ENCODE data around the gene SPATA16.
"Not testable (repeated sequence)": the region's sequence is repeated elsewhere in the genome, so short reads cannot be mapped to it uniquely, and the experiment has no call there.

Gene SPATA16

DNA sequence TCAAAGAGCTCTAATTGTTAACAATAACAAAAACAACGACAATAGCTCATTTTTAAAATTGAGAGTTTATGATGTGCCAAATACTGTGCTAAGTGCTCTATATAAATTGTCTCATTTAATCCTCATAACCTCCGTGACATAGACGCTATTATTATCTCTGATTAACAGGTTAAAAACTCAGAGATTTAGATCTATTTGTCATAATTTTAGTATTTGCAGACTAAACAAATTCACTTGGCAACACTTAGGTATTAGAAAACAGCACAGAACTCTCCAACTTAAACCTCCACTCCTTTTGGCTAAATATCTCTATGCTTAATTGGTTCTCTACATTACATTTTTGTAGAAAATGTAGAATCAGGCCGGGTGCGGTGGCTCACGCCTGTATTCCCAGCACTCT is 136.4 kb downstream of the SPATA16 start:
- DNase-seq (ENCODE audit: low spot score) = no peak

DNA sequence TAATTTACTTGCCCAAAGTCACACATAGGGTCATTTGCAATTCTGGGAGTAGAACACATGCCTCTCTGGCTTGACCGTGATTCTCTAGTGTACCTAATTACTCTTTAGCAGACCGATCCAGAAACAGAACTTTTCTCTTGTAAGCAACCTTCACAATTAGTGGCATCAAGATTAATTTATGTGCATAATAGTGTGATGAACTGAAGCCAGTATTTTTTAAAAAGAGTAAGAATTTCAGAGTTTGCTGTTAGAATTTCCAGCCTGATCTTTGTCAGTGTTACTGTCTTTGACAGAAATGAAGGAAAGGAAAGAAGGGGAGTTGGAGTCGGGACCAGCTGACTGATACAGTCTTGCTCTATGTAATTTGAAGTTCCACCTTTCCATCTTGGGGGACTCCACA is 137.1 kb downstream of the SPATA16 start:
- DNase-seq (ENCODE audit: low spot score) = no peak

DNA sequence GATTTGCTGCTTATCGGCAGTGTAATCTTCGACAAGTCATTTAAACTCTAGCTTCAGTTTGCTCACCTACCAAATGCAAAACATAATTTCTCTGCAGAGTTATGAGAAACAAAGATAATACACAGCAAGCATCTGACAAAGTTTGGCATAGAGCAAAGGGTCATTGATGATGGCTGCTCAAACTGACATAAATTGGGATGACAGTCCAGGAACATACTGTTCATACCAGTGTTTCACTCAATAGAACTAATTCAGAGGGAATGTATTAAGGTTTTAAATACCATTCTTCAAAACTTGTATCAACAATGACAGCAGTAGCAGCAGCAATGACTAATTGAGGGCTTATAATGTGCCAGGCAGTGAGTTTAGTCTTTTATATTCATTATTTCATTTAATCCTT is 137.6 kb downstream of the SPATA16 start:
- DNase-seq (ENCODE audit: low spot score) = no peak

DNA sequence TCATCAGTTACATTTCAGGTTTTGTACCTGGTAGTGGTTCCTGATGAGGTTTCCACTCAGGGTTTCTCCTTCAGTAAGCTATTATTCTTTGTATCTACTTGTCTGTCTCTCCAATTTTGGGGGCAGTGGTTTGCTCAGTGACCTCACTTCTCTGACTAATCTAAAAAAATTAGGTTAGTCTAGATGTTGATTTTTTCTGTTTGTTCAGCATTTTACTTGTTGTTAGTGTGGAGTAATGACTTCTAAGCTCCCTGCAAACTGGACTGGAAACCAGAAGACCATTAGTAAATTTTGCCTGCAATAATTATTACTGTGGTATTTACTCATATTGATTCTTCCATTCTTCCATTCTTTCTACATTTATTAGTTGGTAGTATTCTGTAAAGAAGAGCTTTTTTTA is 139.4 kb downstream of the SPATA16 start:
- no peak for DNase-seq (ENCODE audit: low spot score)

DNA sequence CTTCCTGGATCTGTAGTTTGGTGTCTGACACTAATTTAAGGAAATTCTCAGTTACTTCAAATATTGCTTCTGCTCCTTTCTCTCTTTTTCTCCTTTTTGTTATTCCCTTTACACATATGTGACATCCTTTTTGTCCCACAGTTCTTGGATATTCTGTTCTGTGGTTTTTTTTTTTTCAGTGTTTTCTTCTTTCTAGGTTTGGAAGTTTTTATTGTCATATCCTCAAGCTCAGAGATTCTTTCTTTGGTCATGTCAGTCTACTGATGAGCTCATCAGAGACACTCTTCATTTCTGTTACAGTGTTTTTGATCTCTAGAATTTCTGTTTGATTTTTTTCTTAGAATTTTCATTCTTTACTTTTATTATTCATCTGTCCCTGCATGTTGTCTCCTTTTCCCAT is 140.5 kb downstream of the SPATA16 start:
- no peak for DNase-seq (ENCODE audit: low spot score)

DNA sequence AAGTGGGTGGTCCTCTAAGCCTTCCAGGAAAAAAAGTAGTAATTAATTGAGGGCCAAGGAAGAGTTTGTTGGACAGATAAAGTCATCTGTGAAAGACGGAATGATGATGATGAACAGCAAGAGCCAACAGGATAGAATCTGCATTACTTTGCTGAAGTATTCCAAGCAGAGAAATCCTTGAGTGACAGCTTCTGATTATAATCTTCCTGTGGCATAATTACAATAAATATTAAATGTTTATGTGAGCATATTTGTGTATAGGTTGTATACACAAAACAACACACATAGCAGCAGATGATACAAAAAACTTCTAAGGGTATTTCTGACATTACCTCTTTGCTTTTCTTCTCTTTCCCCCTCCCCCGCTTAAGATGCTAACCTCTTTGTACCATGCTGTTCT is 147.6 kb downstream of the SPATA16 start:
- DNase-seq (ENCODE audit: low spot score) = no peak

DNA sequence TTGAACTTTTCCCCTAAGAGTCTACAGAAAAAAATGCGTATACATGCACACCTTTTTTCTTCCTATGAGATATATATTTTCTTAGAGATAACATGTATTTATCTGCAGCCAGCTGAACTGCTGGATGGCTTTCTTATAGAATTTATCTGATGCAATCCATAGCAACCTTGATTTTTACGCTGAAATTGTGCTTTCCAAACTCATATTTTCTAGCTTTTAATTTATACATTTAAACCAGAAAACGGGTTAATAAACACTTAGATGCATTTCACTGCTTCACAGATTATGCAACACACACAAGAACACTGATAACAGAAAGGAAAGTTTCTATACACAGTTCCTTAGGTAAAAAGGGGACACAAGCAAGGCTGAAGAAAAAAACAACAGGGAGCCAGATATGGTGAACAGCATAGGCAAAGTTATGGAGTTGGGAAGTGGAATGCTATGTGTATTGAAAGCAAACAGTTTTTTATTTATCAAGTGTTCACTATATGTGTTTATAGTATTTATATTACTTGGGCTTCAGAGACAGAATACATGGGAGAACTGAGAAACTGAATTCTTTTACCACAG is 149.5 kb downstream of the SPATA16 start:
- DNase-seq (ENCODE audit: low spot score) = no peak

DNA sequence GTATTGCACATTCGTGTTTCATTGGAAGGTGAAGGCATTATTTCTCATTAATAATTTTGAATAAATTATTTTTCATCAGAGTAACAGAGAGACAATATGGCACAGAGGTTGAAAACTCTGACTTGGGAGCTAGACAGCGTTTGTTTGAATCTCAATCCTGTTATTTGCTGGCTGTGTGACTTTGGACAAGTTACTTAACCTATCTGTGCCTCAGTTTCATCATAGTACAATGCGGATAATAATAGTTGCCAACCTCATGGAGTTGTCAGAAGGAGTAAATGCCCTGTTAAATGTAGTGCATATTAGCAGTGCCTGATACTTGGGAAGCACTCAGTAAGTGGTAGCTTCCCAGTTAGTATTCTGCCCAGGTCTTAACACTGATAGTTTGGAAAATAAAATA is 151.7 kb downstream of the SPATA16 start:
- DNase-seq (ENCODE audit: low spot score) = no peak

DNA sequence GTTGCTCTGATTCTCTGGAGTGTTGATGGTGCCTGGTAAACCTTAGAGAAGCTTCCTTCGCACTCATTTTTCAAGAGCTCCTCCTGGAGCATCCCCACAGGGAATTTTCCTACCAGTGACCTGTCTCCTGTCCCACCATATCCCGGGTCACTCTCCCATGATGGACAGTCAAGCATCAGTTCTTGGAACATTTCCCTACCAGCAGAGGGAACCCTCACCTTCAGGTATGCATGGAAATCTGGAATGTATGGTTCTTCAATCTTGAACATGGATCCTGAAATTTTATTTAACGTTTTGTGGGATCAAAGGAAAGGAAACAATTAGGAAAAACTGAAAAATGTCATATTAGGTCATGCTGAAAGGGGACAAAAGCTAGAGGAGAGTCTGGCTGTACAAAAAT is 153.8 kb downstream of the SPATA16 start:
- no peak for DNase-seq (ENCODE audit: low spot score)

DNA sequence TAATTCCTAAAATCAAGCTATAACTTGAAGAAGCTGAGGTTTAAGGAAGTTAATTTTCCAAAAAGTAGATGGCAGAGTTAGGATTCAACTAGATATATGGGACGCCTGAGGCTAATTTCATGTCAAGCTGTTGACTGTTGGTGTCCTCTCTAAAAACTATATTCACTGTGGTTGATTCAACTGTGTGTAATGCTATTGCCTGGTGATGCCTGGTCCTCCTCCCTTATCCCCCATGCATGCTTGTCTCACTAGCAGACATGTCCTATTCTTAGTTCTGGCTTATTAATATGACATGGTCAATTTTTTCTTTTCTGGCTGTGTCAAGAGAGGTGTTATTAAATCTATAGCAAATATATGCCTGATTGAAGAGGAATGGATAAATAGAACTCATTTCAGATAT is 156.1 kb downstream of the SPATA16 start:
- no peak for DNase-seq (ENCODE audit: low spot score)

DNA sequence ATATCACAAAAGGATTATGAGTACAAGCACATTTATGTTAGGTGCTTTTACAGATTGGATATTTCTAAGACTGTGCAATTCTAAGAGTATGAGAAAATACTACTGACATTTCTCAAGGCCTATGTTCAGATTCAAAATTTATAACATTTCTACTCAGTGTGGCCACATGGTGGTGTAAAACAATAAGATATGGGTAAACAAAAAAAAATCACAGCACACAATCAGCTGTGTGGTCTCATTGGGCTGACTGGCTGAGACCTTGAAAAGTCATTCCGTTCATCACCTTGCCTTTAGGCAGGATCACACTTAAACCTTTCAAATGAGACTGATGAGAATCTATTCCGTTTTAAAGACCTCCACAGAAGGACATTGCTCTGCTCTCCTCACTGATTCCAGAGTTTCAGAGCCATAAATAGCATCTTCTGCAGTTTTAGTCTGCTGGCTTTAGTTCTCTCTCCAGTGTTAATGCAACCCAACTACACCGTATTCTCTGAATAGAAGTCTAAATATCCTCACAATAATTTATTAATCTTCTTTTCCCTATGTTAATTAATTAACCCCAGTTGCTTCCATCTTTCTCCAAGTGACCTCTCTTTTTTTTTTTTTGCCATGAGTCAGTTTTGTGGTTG is 158.2 kb downstream of the SPATA16 start:
- no peak for DNase-seq (ENCODE audit: low spot score)

DNA sequence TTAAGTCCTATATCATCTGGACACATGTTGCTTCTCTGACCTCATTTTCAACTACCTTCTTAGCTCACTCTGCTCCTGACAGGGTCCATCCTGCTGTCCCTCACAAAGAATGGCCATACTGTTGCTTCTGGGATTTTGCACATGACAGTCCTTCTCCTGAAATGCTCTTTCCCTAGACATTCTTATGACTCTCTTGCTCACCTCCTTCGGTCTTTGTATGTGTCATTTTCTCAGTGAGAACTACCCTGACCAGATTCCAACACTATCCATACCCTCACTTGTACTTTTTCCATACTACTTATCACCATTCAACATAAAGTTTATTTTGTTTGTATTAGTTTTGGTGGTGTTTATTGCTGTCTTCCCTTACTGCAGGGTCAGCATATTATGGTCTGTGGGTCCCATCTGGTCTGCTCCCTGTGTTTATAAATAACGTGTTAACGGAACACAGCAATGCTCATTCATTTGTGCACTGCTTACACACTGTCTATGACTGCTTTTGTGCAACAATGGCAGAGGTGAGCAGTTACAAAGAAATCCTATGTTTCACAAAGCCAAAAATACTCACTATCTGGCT is 159.5 kb downstream of the SPATA16 start:
- no peak for DNase-seq (ENCODE audit: low spot score)

DNA sequence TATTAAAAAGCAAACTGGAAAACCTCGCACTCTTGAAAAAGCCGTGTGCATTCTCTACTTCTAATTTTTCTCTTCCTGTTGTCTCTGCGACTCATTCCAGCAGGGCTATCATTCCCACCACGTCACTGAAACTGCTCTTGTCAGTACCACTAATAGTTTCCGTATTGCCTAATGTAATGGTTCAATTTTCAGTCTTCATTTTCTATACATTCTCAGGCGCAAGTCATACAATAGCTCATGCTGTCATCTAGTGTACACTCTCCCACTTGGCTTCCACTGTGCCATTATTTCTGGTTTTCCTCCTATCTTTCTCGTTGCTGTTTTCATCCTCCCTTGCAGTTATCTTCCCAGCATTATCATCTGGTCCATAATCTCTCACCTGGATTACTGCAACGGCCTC is 160.2 kb downstream of the SPATA16 start:
- no peak for DNase-seq (ENCODE audit: low spot score)

DNA sequence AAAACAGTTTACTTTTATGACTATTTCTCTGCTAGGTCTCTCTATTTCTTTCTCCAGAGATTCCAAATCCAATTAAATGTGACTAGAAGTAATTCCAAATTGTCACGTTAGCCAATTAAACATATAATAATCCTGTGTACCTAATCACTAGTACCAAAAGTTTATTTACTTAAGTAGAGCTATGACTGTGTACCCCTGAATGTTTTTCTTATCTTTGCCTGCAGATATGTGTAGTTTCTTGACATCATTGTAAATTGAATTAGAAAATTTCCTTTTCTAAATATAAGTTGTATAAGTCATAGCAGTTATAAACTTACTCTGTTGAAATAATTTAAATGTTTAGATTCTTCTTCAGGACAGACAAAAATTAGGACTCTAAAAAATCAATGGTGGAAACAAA is 163.3 kb downstream of the SPATA16 start:
- DNase-seq (ENCODE audit: low spot score) = no peak

DNA sequence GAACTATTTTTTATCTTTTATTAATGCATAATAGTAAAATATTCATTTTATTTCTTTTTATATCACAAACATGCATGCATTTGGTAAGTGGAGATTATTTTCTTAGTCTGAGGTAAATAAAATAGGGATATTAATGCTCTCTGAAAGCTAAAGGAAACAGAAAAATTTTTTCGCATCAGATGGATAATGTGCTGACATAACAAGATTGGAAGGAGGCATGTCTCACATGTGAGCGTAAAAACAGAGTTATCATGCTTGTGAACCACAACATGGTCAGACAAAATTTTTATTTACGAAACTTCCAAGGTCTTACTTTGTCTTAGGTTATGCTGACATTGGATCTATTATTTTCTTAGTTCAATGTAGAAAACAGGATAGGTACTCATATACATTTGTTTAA is 166.1 kb downstream of the SPATA16 start:
- no peak for DNase-seq (ENCODE audit: low spot score)

DNA sequence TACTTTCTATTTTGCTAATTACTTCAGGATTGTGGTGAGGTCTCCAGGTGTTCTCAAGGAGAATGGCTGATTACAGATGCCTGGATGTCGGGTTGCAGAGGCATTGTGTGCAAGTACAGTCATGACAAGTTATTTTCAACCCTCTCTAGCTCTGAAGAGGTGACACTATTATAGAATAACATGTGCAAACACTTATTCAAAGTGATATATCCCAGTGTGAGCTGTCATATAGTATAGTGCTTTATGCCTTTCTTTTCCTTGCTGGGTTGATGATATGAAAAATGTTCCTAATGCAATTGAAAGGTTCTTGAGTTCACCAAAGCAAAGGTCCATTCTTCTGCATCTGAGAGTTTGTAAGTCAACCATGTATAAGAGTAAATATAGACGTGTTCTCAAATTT is 167.2 kb downstream of the SPATA16 start:
- DNase-seq (ENCODE audit: low spot score) = no peak

DNA sequence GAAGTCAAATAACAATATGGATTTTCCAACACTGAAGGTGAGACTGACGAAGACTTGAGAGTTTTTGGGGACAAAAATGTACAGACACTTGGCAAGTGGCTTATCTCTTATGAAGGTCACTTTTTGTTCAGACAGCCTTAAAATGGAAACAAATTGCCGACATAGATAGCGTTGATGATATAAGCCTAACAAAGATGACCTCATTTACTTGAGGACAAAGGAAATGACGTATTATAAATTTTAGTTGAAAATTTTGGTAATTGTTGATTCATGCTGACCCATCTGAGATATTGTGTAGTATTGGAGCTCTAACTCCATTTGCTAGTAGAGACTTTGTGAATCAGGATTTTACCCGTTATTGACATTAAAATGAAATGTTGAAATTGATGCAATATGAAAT is 168.3 kb downstream of the SPATA16 start:
- DNase-seq (ENCODE audit: low spot score) = no peak

DNA sequence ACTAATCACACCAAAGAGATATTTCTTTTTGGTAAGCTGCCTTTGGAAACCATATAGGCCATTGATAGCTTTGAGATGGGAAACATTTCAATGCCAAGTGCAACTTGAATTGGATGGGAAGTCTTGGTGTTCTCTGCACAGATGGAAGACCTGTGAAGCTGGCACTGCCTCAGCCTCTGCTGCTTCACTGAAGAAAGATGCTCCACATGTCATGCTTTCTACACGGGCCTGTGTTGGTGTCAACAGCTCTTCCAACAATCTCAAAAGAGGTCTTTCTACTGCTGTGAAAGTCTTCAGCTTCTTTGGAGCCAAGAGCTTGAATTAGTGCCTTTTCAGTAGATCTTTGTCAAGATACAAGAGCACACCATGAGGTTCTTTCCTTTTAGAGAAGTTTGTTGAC is 169.0 kb downstream of the SPATA16 start:
- DNase-seq (ENCODE audit: low spot score) = no peak

DNA sequence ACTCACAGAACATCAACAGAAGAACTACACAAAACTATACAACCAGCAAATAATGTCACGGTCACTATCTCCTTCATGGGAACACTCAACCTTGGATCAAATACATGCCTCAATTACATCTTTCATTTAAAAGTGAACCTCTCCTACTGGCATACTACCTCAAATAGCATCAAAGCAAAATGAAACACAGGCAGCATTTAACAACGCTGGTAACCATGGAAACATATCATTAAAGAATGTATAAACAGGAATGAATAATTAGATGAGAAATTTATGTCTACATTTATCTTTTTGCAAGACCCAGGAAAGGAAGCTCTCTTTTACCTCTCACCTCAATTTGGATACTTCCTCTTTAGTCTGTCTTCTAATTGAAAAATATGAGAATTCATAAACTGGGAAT is 172.4 kb downstream of the SPATA16 start:
- DNase-seq (ENCODE audit: low spot score) = no peak

DNA sequence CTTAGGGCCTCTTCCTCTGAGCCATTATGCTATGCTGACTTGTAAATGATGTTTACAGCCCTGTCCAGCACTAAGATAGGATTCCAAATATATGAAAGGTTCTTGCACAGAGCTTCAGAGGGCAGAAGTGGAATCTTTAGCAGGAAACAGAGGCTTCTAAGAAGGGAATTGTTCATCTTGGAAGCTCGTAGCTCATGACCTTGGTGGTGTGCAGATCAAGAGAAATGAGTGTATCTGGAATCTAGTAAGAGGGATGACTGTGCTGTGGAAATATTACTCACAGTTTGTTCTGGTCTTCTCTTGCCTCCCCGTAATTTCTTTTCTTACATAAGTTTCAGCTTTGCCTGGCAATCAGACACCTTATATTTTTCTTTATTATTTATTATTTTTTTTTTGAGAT is 175.8 kb downstream of the SPATA16 start:
- peak; percentile 12 for DNase-seq (ENCODE audit: low spot score)

DNA sequence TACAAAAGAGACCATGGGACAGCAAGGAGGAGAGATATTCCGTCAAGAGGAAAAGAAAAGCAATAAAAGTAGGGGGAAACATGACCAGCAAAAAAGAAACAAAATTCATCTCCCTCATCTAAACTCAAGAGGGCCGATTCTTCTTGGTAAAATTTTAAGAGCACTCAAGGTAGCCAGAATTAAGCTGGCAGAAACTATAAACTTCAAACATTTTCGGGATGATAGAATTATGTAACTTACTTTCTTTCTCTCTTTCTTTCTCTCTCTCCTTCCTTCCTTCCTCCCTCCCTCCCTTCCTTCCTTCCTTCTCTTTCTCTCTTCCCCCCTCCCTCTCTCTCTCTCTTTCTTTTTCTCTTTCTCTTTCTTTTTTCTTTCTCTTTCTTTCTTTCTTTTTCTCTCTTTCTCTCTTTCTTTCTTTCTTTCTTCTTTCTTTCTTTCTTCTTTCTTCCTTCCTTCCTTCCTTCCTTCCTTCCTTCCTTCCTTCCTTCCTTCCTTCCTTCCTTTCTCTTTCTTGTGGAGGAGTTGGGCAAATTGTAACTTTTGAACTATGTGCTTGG is 180.3 kb downstream of the SPATA16 start:
- not testable (repeated sequence) for DNase-seq (ENCODE audit: low spot score)

DNA sequence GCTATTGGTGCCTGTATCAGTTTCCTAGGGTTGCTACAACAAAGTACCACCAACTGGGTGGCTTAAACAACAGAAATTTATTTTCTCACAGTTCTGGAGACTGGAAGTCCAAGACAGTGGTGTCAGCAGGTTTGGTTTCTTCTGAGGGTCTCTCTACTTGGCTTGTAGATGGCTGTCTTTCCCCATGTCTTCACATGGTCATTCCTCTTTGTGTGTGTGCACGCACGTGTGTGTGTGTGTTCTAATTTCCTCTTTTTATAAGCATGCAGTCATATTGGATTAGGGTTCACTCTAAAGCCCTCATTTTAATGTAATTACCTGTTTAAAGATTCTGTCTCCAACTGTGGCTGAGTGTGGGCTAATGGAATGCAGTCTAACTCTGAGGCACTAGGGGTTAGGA is 182.5 kb downstream of the SPATA16 start:
- no peak for DNase-seq (ENCODE audit: low spot score)

DNA sequence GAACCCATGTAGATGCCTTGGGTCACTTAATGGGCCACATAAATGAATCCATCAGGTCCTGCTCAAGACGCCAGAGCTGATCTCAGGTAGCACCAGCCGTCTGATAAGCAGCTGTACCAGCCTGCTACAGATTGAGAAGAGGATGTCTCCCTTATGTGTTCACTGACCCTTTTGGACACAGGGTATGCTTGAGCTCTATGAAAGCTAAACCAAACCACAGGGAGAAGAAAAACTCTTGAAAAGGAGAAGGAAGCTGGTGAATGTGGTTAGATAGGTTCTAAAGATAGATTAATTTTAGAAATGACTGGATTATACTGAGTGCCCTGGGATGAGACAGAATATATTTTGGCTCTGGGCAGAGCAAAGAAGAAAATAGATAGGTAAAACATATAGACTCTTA is 187.5 kb downstream of the SPATA16 start:
- DNase-seq (ENCODE audit: low spot score) = no peak

DNA sequence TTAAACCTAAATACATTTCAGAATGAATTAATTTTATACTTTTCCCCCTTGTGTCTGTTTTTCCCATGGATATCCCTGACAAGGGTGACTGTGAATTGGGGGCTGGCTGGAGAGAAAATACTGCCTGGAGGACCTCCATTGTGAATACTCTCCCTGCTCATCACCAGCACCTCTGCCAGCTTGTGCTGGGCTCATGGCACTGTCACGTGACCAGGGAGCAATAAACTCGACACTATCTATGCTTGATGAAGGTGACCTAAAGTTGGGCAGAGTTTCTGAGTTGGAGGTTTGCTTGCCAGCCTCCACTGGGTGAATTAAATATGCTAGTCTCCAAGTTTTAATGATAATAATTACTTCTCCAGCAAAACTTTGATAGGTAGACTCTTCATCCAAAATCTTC is 189.5 kb downstream of the SPATA16 start:
- DNase-seq (ENCODE audit: low spot score) = no peak
